Activated CD4-positive, alpha-beta memory T cell treated with anti-CD3 and anti-CD28 coated beads for 36 hours (primary cell): ENCODE data around the gene FAM83E. TPM values are rescaled to one million over a fixed set of nuclear protein-coding genes. Genes with fewer than 3 reads are reported as not detected.

ENCODE experiments used
- total RNA-seq, 2 experiments: library from RNA; stranded (reverse); gene quantifications; one replicate each; pipeline ENCODE4 v1.2.3, GENCODE V29; 2021

FAM83E gene
- total RNA-seq, 2 experiments from 2014 or later = 2.2 to 2.4 TPM

Other genes starting within 250 kb of the FAM83E start
- gene KDELR1, start 223.5 kb downstream of the FAM83E start, total RNA-seq = 10 to 100 TPM; 82.9 to 88.1 TPM
- gene GRIN2D, start 221.4 kb downstream of the FAM83E start, total RNA-seq = under 1 TPM; 0.07 TPM
- 10 to 100 TPM; 38.8 to 45.3 TPM for gene GRWD1, start 169.1 kb downstream of the FAM83E start, total RNA-seq
- gene KCNJ14, start 159.5 kb downstream of the FAM83E start, total RNA-seq = 1 to 10 TPM; 1.2 TPM
- gene CYTH2, start 145.7 kb downstream of the FAM83E start, total RNA-seq = 10 to 100 TPM; 31.5 to 33.6 TPM
- 1 to 10 TPM; 3.6 to 3.8 TPM for gene LMTK3, start 103.2 kb downstream of the FAM83E start, total RNA-seq
- gene SULT2B1, start 62.9 kb downstream of the FAM83E start, total RNA-seq = not detected
- not detected for gene SPACA4, start 8.3 kb downstream of the FAM83E start, total RNA-seq
- 1,000 to 10,000 TPM; 2,095 to 2,140 TPM for gene RPL18, start 4.1 kb upstream of the FAM83E start, total RNA-seq
- gene SPHK2, start 4.4 kb upstream of the FAM83E start, total RNA-seq = 10 to 100 TPM; 24.1 to 24.6 TPM
- 10 to 100 TPM in 1 of 2 experiments, 1 to 10 TPM in 1; 8.3 to 10.4 TPM for gene DBP, start 22.3 kb upstream of the FAM83E start, total RNA-seq
- gene CA11, start 31.1 kb upstream of the FAM83E start, total RNA-seq = 10 to 100 TPM; 12.7 to 15.9 TPM
- gene NTN5, start 57.9 kb upstream of the FAM83E start, total RNA-seq = under 1 TPM; 0.70 to 0.74 TPM
- gene FUT2, start 80.9 kb upstream of the FAM83E start, total RNA-seq = not detected
- gene MAMSTR, start 104.6 kb upstream of the FAM83E start, total RNA-seq = under 1 TPM; 0.76 to 0.85 TPM
- under 1 TPM; 0.19 TPM for gene RASIP1, start 125.5 kb upstream of the FAM83E start, total RNA-seq
- gene IZUMO1, start 131.8 kb upstream of the FAM83E start, total RNA-seq = not detected
- under 1 TPM; 0.36 to 0.40 TPM for gene FUT1, start 137.6 kb upstream of the FAM83E start, total RNA-seq
- not detected for gene FGF21, start 140.4 kb upstream of the FAM83E start, total RNA-seq
- gene BCAT2, start 196.0 kb upstream of the FAM83E start, total RNA-seq = 10 to 100 TPM; 59.8 to 61.5 TPM
- under 1 TPM in 1 of 2 experiments, not detected in 1; 0.31 TPM for gene HSD17B14, start 221.4 kb upstream of the FAM83E start, total RNA-seq